Measurements from ENCODE around the gene NCR3LG1. TPM values are rescaled to one million over a fixed set of nuclear protein-coding genes. Genes with fewer than 3 reads are reported as not detected.

The NCR3LG1 gene
- total and polyA plus RNA-seq, 9 of the 15 experiments (the other 6 are each of a cell fraction or from before 2014, with no cell fraction given) = 4.1 to 39.8 (median 25.1) TPM

DNA sequence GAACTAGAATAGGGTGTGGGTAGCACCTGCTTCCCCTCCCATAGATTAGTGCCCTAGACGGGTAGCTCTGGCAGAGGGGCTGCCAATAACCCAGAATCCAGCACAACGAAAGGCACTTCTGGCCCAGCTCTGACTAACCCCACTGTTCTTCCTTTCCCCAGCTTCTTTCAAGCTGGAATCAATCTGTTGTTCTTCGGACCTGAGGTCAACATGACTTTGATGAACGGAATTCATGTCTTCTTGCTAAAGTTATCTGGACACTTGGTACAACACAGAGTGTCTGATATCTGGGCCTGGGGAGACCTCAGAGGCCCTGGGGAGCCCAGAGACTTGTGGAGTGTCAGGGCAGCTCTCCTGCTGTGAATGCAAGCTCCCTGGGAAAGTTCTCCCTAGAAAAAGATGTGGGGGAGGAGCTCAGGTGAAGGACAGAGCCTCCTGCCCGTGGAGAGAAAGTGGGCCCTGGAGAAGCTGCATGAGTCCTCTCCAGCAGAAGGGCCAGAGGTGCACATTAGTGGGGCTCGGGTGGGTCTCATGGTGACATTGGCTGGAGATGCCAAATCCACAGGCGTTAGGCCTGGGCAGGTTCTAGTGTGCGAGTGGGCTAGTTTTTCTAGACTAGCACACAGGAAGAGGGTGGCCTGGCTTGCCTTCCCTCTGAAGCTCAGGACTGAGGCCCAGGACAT, 30.6 kb downstream of the NCR3LG1 start:
- no peaks in the 10 kb centered on the region for H3K79me2 ChIP-seq (ENCODE audit: control insufficient read depth, insufficient read depth, low read length)
- H3K27me3 ChIP-seq (ENCODE audit: control insufficient read depth in 2 of 2, insufficient read depth in 2 of 2, low read length in 2 of 2) = no peaks in the 10 kb centered on the region
- 0 out of 4 replicates have a peak overlapping the region, but pooled peaks of 1 of the 2 experiments have one; percentile 28 for H3K9ac ChIP-seq (ENCODE audit: insufficient read depth in 1 of 2, low read depth in 2 of 2, low read length in 2 of 2)
- no peak overlapping the region for H3K27ac ChIP-seq (ENCODE audit: extremely low read depth, low read depth, low read length)
- no peaks in the 10 kb centered on the region for H3K9me3 ChIP-seq (replicated peaks; ENCODE audit: control insufficient read depth, insufficient read depth, low read depth, low read length)
- ATAC-seq (no peak), DNase-seq (ENCODE audit: extremely low read depth in 1 of 4, low spot score in 3 of 4) (no peak), FAIRE-seq (no peak)
- peaks cover 2 to 13% of the 10 kb centered on the region in 2 experiments; a peak in 3 of 5 replicates for H3K4me1 ChIP-seq (replicated peaks in 1 of 2; ENCODE audit: control insufficient read depth in 2 of 2, insufficient read depth in 2 of 2, low read length in 2 of 2)
- no peak for TF ChIP-seq ZNF165 (CRISPR knock-in tag; IDR thresholded peaks at IDR 0.05; ENCODE audit: borderline replicate concordance)
- TF ChIP-seq, protein P1, sequence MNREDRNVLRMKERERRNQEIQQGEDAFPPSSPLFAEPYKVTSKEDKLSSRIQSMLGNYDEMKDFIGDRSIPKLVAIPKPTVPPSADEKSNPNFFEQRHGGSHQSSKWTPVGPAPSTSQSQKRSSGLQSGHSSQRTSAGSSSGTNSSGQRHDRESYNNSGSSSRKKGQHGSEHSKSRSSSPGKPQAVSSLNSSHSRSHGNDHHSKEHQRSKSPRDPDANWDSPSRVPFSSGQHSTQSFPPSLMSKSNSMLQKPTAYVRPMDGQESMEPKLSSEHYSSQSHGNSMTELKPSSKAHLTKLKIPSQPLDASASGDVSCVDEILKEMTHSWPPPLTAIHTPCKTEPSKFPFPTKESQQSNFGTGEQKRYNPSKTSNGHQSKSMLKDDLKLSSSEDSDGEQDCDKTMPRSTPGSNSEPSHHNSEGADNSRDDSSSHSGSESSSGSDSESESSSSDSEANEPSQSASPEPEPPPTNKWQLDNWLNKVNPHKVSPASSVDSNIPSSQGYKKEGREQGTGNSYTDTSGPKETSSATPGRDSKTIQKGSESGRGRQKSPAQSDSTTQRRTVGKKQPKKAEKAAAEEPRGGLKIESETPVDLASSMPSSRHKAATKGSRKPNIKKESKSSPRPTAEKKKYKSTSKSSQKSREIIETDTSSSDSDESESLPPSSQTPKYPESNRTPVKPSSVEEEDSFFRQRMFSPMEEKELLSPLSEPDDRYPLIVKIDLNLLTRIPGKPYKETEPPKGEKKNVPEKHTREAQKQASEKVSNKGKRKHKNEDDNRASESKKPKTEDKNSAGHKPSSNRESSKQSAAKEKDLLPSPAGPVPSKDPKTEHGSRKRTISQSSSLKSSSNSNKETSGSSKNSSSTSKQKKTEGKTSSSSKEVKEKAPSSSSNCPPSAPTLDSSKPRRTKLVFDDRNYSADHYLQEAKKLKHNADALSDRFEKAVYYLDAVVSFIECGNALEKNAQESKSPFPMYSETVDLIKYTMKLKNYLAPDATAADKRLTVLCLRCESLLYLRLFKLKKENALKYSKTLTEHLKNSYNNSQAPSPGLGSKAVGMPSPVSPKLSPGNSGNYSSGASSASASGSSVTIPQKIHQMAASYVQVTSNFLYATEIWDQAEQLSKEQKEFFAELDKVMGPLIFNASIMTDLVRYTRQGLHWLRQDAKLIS (CRISPR knock-in tag; IDR thresholded peaks at IDR 0.05) = no peak
- TF ChIP-seq, protein P2, sequence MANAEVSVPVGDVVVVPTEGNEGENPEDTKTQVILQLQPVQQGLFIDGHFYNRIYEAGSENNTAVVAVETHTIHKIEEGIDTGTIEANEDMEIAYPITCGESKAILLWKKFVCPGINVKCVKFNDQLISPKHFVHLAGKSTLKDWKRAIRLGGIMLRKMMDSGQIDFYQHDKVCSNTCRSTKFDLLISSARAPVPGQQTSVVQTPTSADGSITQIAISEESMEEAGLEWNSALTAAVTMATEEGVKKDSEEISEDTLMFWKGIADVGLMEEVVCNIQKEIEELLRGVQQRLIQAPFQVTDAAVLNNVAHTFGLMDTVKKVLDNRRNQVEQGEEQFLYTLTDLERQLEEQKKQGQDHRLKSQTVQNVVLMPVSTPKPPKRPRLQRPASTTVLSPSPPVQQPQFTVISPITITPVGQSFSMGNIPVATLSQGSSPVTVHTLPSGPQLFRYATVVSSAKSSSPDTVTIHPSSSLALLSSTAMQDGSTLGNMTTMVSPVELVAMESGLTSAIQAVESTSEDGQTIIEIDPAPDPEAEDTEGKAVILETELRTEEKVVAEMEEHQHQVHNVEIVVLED (CRISPR knock-in tag; IDR thresholded peaks at IDR 0.05) = no peak
- TF ChIP-seq U2AF1 (optimal IDR thresholded peaks at IDR 0.05; ENCODE audit: low read depth, low read length) = no peak
- no peak for TF ChIP-seq THRAP3 (IDR thresholded peaks at IDR 0.05; ENCODE audit: borderline replicate concordance)
- BruUV-seq (replicated peaks) = no TSS peak
- no peak overlapping the region for H2AFZ ChIP-seq (ENCODE audit: low read depth, low read length)
- H3K9me1 ChIP-seq (ENCODE audit: control insufficient read depth, insufficient read depth, low read length) = peaks cover 5% of the 10 kb centered on the region
- ChIA-PET CTCF (ENCODE audit: low intra/inter-chr PET ratio) (no interaction called here), POLR2A (interaction anchor here (0.6 to 1.3 kb wide), 3 partner anchors 32 to 96 kb away, joined by 3 to 5 read pairs (median 3); no protein-coding TSS in a partner anchor)
- in situ Hi-C loops (cut with MboI) (no loop called here), intact Hi-C loops (cut with micrococcal nuclease) (loop anchor here (2.0 kb wide), 1 partner anchor 151 kb away; no protein-coding TSS in a partner anchor)
- peaks cover 36% of the 10 kb centered on the region; the same call in 2 of the 3 replicates for H3K36me3 ChIP-seq (ENCODE audit: control insufficient read depth, insufficient read depth, low read length)
- WGBS (ENCODE audit: insufficient coverage, low coverage, missing lambda C conversion rate) = 67% methylated on average over 6 of the region's 8 CpGs
- H3K4me3 ChIP-seq = no peak overlapping the region
- H4K20me1 ChIP-seq (replicated peaks; ENCODE audit: control insufficient read depth, insufficient read depth, low read length) = peaks cover 11% of the 10 kb centered on the region
- no peak overlapping the region for H3K4me2 ChIP-seq (ENCODE audit: insufficient read depth, low read length)

Measured in K562 (cell line).